Uterus (tissue), 2 donors: Measurements from ENCODE around the gene RGS9.

Experiments
- POLR2A ChIP-seq, 2 donors: fragments of 450-650 bp; IDR thresholded peaks; one replicate each; pipeline ENCODE4 v1.6.1; 2016; ENCODE audit warnings: antibody characterized with exemption in 2 of 2, mild to moderate bottlenecking in 1 of 2, moderate library complexity in 1 of 2
- TF ChIP-seq, protein P1 (sequence below), 4 experiments: fragments of 200-600 bp in 2 of 4; fragments of 450-650 bp in 2 of 4; sonication (generic) in 2 of 4; IDR thresholded peaks; one replicate each; pipeline ENCODE4 v1.5.1; 2016 to 2019; ENCODE audit warnings: antibody characterized with exemption in 4 of 4, mild to moderate bottlenecking in 2 of 4, moderate library complexity in 1 of 4

DNA sequence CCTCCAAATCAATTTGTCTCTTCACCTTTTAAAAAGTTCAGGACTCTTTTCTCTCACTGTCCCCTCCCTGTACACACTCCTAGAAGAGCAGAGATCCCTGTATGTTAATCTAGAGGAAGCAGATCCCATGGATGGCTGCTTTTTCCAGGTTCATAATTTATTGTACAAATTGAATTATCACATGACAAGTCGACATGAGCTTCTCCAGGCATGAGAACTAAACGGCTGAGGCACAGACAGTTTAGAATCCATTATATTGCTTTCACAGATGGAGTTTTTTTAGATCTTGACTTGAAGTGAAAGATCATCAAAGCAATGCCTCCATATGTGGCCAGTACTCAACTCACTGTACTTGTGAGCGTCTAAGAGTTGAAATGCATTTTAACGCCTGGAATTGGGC, 47.9 kb downstream of the RGS9 start:
- TF ChIP-seq POLR2A (IDR thresholded peaks at IDR 0.05), result no peak
- TF ChIP-seq, protein P1, sequence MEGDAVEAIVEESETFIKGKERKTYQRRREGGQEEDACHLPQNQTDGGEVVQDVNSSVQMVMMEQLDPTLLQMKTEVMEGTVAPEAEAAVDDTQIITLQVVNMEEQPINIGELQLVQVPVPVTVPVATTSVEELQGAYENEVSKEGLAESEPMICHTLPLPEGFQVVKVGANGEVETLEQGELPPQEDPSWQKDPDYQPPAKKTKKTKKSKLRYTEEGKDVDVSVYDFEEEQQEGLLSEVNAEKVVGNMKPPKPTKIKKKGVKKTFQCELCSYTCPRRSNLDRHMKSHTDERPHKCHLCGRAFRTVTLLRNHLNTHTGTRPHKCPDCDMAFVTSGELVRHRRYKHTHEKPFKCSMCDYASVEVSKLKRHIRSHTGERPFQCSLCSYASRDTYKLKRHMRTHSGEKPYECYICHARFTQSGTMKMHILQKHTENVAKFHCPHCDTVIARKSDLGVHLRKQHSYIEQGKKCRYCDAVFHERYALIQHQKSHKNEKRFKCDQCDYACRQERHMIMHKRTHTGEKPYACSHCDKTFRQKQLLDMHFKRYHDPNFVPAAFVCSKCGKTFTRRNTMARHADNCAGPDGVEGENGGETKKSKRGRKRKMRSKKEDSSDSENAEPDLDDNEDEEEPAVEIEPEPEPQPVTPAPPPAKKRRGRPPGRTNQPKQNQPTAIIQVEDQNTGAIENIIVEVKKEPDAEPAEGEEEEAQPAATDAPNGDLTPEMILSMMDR (IDR thresholded peaks at IDR 0.05), result no peak
